Stromal cell of bone marrow (primary cell): ENCODE data around the gene STAC2.
"Not testable (repeated sequence)": the region's sequence is repeated elsewhere in the genome, so short reads cannot be mapped to it uniquely, and the experiment has no call there.

ENCODE experiments used
- DNase-seq: peaks from one replicate; pipeline ENCODE4 v3.0.0-alpha.2; 2012; ENCODE audit warnings: low read depth

The STAC2 gene

GRCh38 chr17:39186481-39187002 is 39.2 kb downstream of the STAC2 start:
- no peak for DNase-seq

- no peak for DNase-seq
Observed at GRCh38 chr17:39183720-39184119, 42.0 kb downstream of the STAC2 start.

DNA sequence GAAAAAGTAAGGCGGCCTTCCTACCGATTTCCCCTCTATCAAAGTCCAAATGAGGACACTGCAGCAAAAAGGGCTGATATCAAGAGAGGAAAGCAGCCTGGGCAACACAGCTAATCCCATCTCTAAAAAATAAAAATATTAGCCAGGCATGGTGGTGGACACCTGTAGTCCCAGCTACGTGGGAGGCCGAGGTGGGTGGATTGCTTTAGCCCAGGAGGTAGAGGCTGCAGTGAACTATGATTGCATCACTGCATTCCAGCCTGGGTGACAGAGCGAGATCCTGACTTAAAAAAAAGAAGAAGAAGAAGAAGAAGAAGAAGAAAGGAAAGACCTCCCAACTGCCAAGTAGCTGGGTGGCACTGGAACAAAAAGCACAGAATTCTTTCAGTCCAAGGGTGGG is 42.7 kb downstream of the STAC2 start:
- DNase-seq, result no peak

- no peak for DNase-seq
Observed at GRCh38 chr17:39181303-39181702, 44.4 kb downstream of the STAC2 start.

GRCh38 chr17:39178536-39178935 is 47.2 kb downstream of the STAC2 start:
- DNase-seq, result no peak

DNA sequence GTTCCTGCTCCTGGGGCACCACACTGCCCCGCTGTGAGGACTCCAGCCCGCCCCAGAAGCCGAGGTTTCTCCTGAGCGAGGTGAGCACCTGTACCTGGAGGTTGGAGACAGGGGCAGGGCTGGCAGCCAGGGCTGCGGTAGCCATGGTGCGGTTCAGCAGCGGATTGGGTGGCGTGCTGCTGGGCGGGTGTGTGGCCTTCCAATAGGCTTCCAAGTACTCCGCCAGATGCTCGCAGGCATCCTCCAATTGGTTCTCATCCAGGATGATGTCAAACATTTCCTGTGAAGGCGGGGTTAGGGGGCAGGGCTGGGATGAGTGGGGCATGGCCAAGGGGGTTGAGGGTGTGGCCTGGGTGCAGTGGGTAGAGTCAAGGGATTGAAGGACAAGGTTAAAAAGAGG is 48.5 kb downstream of the STAC2 start:
- DNase-seq, result no peak

GRCh38 chr17:39175695-39176093 is 50.1 kb downstream of the STAC2 start:
- no peak for DNase-seq

- DNase-seq, result no peak
Observed at GRCh38 chr17:39174920-39175694, 50.6 kb downstream of the STAC2 start.

- DNase-seq, result no peak
Observed at GRCh38 chr17:39173526-39174274, 52.0 kb downstream of the STAC2 start.

DNA sequence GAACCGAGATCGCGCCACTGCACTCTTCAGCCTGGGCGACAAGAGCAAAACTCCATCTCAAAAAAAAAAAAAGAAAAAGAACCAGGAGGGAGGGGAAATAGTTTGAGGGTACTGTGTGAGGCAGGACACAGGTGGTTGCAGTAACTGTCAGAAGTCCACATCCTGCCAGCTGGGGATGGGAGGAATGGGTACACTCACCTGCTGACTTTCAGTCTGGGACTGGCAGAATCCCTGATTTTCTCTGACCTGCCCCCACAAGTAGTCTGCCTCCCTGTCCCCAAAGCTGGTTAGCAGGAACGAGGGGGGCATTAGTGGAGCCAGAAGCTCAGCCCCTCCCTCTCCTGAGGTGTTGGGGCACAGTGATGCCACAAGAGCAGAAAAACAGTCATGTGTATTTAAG is 52.7 kb downstream of the STAC2 start:
- DNase-seq, result no peak

GRCh38 chr17:39171933-39172332 is 53.8 kb downstream of the STAC2 start:
- DNase-seq, result no peak

DNA sequence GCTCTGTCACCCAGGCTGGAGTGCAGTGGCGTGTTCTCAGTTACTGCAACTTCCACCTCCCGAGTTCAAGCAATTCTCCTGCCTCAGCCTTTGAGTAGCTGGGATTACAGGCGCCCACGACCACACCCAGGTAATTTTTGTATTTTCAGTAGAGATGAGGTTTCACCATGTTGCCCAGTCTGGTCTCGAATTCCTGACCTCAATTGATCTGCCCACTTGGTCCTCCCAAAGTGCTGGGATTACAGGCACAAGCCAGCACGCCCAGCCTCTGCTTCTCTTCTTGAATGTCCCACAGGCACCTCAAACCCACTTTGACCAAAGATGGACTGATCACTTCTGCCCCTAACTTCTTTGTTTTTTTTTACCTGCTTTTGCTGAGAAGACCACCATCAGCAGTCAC is 55.2 kb downstream of the STAC2 start:
- no peak for DNase-seq

- DNase-seq, result no peak
Observed at GRCh38 chr17:39170109-39170508, 55.6 kb downstream of the STAC2 start.

- DNase-seq, result no peak
Observed at GRCh38 chr17:39169518-39169917, 56.2 kb downstream of the STAC2 start.

DNA sequence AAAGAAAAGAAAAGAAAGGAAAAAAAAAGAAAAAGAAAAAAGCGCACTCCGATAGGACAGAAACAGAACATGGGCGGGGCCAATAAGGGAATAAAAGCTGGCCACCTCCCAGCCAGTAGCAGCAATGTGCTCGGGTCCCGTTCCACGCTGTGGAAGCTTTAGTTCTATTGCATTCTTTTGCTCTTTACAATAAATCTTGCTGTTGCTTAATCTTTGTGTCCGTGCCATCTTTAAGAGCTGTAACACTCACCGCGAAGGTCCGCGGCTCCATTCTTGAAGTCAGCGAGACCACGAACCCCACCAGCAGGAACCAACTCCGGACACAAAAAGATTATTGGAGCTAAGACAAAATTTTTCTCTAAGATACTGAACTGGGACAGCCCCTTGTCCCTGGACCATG is 56.6 kb downstream of the STAC2 start:
- no peak for DNase-seq

DNA sequence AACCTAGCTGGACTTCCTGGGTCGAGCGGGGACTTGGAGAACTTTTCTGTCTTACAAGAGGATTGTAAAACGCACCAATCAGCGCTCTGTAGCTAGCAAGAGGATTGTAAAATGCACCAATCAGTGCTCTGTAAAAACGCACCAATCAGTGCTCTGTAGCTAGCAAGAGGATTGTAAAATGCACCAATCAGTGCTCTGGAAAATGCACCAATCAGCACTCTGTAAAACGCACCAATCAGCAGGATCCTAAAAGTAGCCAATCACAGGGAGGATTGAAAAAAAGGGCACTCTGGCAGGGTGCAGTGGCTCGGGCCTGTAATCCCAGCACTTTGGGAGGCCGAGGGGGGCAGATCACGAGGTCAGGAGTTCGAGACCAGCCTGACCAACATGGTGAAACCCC is 57.2 kb downstream of the STAC2 start:
- DNase-seq, result not testable (repeated sequence)

GRCh38 chr17:39167476-39167875 is 58.3 kb downstream of the STAC2 start:
- DNase-seq, result no peak

- DNase-seq, result no peak
Observed at GRCh38 chr17:39166437-39167335, 59.1 kb downstream of the STAC2 start.

DNA sequence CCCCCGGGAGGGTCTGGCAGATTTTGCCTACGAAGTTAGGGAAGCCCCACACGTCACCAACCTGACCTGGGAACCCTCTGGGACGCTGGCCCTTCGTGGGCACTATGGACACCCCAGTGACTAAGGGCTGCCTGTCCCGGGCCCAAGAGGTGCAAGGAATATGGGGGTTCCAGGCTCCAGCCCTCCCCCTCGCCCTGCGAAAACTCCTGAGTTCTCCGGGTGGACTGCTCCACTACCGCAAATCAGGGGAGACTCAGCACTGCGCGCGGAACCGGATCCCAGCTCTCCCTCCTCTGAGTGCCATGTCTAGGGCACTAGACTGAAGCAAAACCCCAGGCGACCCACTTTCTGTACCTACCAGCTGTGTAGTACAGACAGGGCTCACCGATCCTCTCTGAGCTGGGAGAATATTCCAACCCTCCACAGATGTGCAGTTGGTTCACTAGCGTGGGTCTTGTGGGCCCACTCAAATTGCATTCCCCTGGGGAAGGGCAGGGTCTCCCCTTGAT is 59.9 kb downstream of the STAC2 start, which contains the start of gene ARL5C:
Gene ARL5C (minus strand): TSS at position 321 of the 509 bp plus-strand sequence. CDS start 401 bp downstream, outside the sequence.
- DNase-seq, result no peak

- no peak for DNase-seq
Observed at GRCh38 chr17:39165178-39165840, 60.4 kb downstream of the STAC2 start.

DNA sequence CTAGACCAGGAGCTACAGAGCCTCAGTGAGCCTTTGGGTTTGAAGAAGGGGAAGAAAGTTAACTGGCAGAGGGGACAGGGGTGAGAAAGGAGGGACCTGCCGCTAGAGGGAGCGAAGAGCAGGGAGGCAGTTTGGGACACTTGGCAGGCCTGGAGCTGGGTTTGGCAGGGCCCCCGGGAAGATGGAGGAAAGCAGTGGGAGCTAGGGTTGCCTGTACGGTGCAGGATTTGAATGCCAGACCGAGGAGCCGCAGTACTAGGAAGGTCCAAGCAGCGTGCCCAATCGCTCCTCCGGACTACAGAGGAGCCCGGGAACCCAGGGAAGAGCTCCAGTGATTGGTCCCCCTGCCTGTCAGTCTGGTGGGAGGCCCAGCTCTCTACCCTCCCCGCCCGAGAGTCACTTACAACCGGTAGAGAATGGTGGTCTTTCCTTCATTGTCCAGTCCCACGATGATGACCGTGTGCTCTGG is 61.0 kb downstream of the STAC2 start:
- DNase-seq, result peak; percentile 91
